Measurements from ENCODE around the gene HOMER3. TPM values are rescaled to one million over a fixed set of nuclear protein-coding genes. Genes with fewer than 3 reads are reported as not detected.

The HOMER3 gene
- total and polyA plus RNA-seq, 2 experiments from 2014 or later: 64.6 to 107 TPM

DNA sequence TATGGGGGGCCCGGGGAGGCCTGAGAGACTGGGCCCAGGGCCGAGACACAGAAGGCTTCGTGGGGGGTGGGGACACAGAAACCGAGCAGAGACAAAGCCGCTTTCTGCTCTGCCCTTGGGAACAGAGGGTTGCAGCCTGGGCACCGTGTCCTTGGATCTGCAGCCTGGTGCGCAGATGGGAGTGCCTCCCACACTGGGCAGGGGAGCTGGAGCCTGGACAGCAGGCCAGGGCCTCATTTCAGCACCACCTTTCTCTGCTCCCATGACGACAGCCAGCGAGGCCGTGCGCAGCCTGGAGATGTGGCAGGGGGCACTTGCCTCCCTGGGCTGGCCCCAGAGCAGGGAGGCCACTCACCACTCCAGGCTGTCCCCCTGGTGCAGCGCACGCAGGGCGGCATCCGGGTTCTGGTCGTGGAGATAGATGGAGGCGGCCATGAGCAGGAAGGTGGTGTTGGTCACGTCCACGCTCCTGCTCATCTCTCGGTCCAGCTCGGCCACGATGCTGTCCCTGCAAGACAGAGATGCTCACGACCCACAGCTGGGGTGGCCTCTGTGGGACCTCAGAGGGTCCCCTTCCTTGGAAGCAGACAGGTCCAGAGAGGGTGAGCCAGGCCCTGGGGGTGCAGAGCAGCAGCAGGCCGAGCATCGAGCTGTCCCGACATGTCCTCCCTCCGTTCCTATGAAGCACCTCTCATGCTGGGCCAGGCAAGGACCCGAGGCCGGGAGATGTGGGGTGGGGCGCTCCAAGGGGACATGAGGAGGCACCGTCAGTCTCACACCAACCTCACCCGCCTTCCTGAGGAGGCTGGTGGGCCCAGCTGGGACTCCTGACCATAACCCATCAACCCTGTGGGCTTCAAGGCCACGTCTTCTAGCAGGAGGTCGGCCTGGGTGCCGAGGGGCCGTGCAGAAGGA, 34.2 kb downstream of the HOMER3 start:
- H4K20me1 ChIP-seq (ENCODE audit: insufficient read depth): no peaks in the 10 kb centered on the region
- H2AFZ ChIP-seq: no peak overlapping the region
- no peaks in the 10 kb centered on the region for H3K36me3 ChIP-seq (ENCODE audit: low read depth)
- no peaks in the 10 kb centered on the region for H3K27me3 ChIP-seq (replicated peaks; ENCODE audit: insufficient read depth)
- no peaks in the 10 kb centered on the region for H3K4me1 ChIP-seq (ENCODE audit: insufficient read depth)
- H3K79me2 ChIP-seq (ENCODE audit: insufficient read depth): peaks cover 20% of the 10 kb centered on the region
- DNase-seq: no peak
- no peak overlapping the region for H3K27ac ChIP-seq
- H3K9ac ChIP-seq: no peak overlapping the region
- no peak overlapping the region for H3K4me2 ChIP-seq (ENCODE audit: unreplicated experiment)
- no peak overlapping the region for H3K4me3 ChIP-seq
- WGBS, 2 experiments (ENCODE audit: low coverage in 1 of 2, low lambda C conversion rate in 2 of 2, missing lambda C conversion rate in 2 of 2): 85% methylated on average over 33 to 36 of the region's 36 CpGs
- in situ Hi-C loops (cut with MboI): no loop called here
- H3F3A ChIP-seq (ENCODE audit: insufficient read depth): no peaks in the 10 kb centered on the region
- no peak for TF ChIP-seq EZH2phosphoT487 (IDR thresholded peaks at IDR 0.05; ENCODE audit: insufficient read depth, low read depth)
- H3K9me2 ChIP-seq (ENCODE audit: insufficient read depth): no peaks in the 10 kb centered on the region
- H3K9me3 ChIP-seq (ENCODE audit: low read depth): no peaks in the 10 kb centered on the region

DNA sequence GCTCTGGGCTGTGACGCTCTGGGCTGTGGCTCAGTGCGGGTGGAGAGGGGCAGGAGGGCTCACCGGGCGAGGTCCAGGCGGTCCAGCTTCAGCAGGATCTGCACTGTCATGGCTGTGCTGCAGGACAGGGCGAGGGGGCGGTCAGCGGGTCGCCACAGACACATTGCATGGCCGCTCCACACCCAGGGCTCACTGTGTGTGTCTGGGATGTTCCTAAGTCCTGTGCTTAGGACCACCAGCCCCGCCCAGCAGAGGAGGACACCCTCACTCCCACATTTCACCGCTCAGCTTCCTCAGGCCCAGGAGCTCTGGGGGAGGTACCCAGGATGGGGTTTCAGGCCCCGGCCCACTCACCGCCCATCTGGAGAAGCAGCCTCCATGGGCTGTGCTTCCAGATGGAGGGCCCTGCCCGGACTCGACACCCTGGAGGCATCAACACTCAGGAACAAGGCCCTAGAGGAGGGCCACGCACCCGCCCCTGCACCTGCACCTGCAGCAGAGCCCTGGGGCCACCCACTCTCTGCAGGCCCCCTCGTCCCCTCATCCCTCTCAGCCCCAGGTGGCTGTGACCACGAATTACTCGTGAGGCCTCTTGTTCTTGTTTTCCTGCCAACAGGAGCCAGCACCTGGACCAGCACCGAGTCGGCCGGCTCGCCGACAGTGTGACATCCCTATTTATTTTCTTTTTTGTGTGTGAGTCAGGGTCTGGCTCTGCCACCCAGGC, 35.3 kb downstream of the HOMER3 start:
- H3K9ac ChIP-seq: no peak overlapping the region
- H4K20me1 ChIP-seq (ENCODE audit: insufficient read depth): no peaks in the 10 kb centered on the region
- H3K27me3 ChIP-seq (replicated peaks; ENCODE audit: insufficient read depth): no peaks in the 10 kb centered on the region
- H3K27ac ChIP-seq: no peak overlapping the region
- H3K4me2 ChIP-seq (ENCODE audit: unreplicated experiment): no peak overlapping the region
- H3K9me3 ChIP-seq (ENCODE audit: low read depth): no peaks in the 10 kb centered on the region
- no peak for DNase-seq
- no peaks in the 10 kb centered on the region for H3K4me1 ChIP-seq (ENCODE audit: insufficient read depth)
- TF ChIP-seq EZH2phosphoT487 (IDR thresholded peaks at IDR 0.05; ENCODE audit: insufficient read depth, low read depth) (no peak), EZH2 (IDR thresholded peaks at IDR 0.05; ENCODE audit: insufficient read depth, poor library complexity, severe bottlenecking) (no peak)
- H3K9me2 ChIP-seq (ENCODE audit: insufficient read depth): no peaks in the 10 kb centered on the region
- WGBS, 2 experiments (ENCODE audit: low coverage in 1 of 2, low lambda C conversion rate in 2 of 2, missing lambda C conversion rate in 2 of 2): 82 to 83% methylated on average over 26 of the region's 26 CpGs
- peaks cover 14% of the 10 kb centered on the region for H3K79me2 ChIP-seq (ENCODE audit: insufficient read depth)
- in situ Hi-C loops (cut with MboI): no loop called here
- H3F3A ChIP-seq (ENCODE audit: insufficient read depth): no peaks in the 10 kb centered on the region
- no peaks in the 10 kb centered on the region for H3K36me3 ChIP-seq (ENCODE audit: low read depth)
- no peak overlapping the region for H3K4me3 ChIP-seq
- H2AFZ ChIP-seq: no peak overlapping the region

DNA sequence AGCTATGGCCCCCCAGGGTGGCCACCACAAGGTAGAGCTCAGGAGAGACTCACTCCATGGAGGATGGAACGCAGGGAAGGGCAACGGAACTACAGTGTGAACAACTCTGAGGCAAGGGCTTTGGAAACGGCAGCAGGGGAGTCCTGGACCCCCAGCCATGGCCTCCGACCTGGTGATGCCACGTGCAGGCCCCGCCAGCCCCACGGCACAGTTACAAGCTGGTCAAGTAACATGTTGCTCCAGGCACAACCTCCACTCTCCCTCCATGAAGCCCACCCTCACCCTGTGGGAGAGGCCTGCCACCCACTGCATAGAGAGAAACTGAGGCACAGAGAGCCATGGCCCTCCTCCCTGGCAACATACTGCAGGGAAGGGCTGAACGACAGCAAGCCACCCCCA, 36.0 kb downstream of the HOMER3 start:
- Histone ChIP-seq H3K4me2 (ENCODE audit: unreplicated experiment) (no peak overlapping the region), H3K4me1 (ENCODE audit: insufficient read depth) (no peaks in the 10 kb centered on the region), H3K27ac (no peak overlapping the region), H3K9me3 (ENCODE audit: low read depth) (no peaks in the 10 kb centered on the region), H3K4me3 (no peak overlapping the region), H3K9ac (no peak overlapping the region), H3K9me2 (ENCODE audit: insufficient read depth) (no peaks in the 10 kb centered on the region), H3K36me3 (ENCODE audit: low read depth) (no peaks in the 10 kb centered on the region), H3K27me3 (replicated peaks; ENCODE audit: insufficient read depth) (no peaks in the 10 kb centered on the region), H3F3A (ENCODE audit: insufficient read depth) (no peaks in the 10 kb centered on the region), H3K79me2 (ENCODE audit: insufficient read depth) (peaks cover 10% of the 10 kb centered on the region), H4K20me1 (ENCODE audit: insufficient read depth) (no peaks in the 10 kb centered on the region), H2AFZ (no peak overlapping the region)
- no peak for DNase-seq
- 86 to 91% methylated on average over 6 to 8 of the region's 8 CpGs for WGBS, 2 experiments (ENCODE audit: low coverage in 1 of 2, low lambda C conversion rate in 2 of 2, missing lambda C conversion rate in 2 of 2)
- in situ Hi-C loops (cut with MboI): no loop called here
- no peak for TF ChIP-seq EZH2phosphoT487 (IDR thresholded peaks at IDR 0.05; ENCODE audit: insufficient read depth, low read depth)
- no peak for TF ChIP-seq EZH2 (IDR thresholded peaks at IDR 0.05; ENCODE audit: insufficient read depth, poor library complexity, severe bottlenecking)

DNA sequence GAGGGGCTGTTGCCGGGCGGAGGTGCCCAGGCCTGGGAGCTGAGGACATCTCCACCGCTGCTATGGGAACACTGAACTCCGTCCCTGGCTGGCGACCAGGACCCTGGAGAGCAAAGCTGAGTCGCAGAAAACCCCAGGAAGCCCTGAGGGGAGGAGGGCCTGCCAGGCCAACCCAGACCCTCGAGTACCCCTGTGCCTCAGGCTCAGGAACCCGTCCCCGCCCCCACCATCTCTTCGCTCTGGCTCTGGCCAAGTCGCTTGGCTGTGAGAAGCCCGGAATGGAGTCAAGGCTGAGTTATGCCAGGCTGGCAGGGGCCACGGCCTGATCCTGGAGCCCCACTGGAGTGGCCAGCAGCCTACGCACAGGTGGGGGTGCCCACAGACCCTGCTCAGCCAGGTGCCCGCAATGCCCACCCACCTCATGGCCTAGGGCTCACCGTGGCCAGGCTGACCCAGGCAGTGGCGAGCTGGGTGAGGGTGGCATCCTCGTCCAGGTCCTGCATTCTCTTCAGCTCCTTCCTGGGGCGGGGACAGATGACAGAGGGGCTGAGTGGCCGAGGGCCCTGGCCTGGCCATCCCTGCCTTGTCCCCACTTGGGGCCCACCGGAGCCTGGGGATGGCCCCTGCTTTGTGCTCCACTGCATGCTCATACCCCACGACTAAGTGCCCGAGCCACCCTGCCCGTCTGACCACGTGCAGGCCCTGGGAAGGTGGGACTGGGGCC, 36.5 kb downstream of the HOMER3 start:
- TF ChIP-seq EZH2phosphoT487 (IDR thresholded peaks at IDR 0.05; ENCODE audit: insufficient read depth, low read depth) (no peak), EZH2 (IDR thresholded peaks at IDR 0.05; ENCODE audit: insufficient read depth, poor library complexity, severe bottlenecking) (no peak)
- Histone ChIP-seq H3K9me3 (ENCODE audit: low read depth) (no peaks in the 10 kb centered on the region), H3K4me3 (no peak overlapping the region), H3K79me2 (ENCODE audit: insufficient read depth) (peaks cover 5% of the 10 kb centered on the region; the same call in 1 of the 2 replicates), H4K20me1 (ENCODE audit: insufficient read depth) (no peaks in the 10 kb centered on the region), H3K4me1 (ENCODE audit: insufficient read depth) (no peaks in the 10 kb centered on the region), H3K9ac (no peak overlapping the region), H2AFZ (no peak overlapping the region), H3K27me3 (replicated peaks; ENCODE audit: insufficient read depth) (no peaks in the 10 kb centered on the region), H3K4me2 (ENCODE audit: unreplicated experiment) (no peak overlapping the region), H3K9me2 (ENCODE audit: insufficient read depth) (no peaks in the 10 kb centered on the region), H3F3A (ENCODE audit: insufficient read depth) (no peaks in the 10 kb centered on the region), H3K27ac (no peak overlapping the region), H3K36me3 (ENCODE audit: low read depth) (no peaks in the 10 kb centered on the region)
- in situ Hi-C loops (cut with MboI): no loop called here
- no peak for DNase-seq
- 90 to 91% methylated on average over 25 of the region's 25 CpGs for WGBS, 2 experiments (ENCODE audit: low coverage in 1 of 2, low lambda C conversion rate in 2 of 2, missing lambda C conversion rate in 2 of 2)
